GM23338 (cell line): ENCODE data around the gene RNF150.

Experiments
- CREB1 ChIP-seq: fragments of 250-450 bp; sonication (Bioruptor Pico); IDR thresholded peaks from 2 replicates; pipeline ENCODE4 v1.5.0; 2020; ENCODE audit warnings: low read depth, mild to moderate bottlenecking, moderate library complexity
- CTCF ChIP-seq, 2 experiments: fragments of 200-600 bp in 1 of 2; sonication (generic) in 1 of 2; conservative IDR thresholded peaks; 2 replicates each; pipeline versions ENCODE4 v1.5.1 to v1.6.1; 2016 to 2017; ENCODE audit warnings: antibody characterized with exemption in 2 of 2, low read depth in 2 of 2, mild to moderate bottlenecking in 2 of 2, moderate library complexity in 1 of 2
- ETS1 ChIP-seq: IDR thresholded peaks from 2 replicates; pipeline ENCODE4 v1.6.1; 2016; ENCODE audit warnings: antibody characterized with exemption
- EZH2 ChIP-seq: fragments of 200-600 bp; sonication (generic); IDR thresholded peaks from one replicate; pipeline ENCODE4 v1.8.0; 2017; ENCODE audit warnings: antibody characterized with exemption, mild to moderate bottlenecking, low read depth; ENCODE audit not compliant: unreplicated experiment
- EZH2phosphoT487 ChIP-seq: fragments of 200-600 bp; sonication (generic); IDR thresholded peaks from one replicate; pipeline ENCODE4 v1.8.1; 2018; ENCODE audit warnings: antibody characterized with exemption; ENCODE audit not compliant: unreplicated experiment
- JUNB ChIP-seq: IDR thresholded peaks from one replicate; pipeline ENCODE4 v1.6.1; 2016; ENCODE audit warnings: antibody characterized with exemption; ENCODE audit not compliant: unreplicated experiment
- POLR2AphosphoS5 ChIP-seq: IDR thresholded peaks from 2 replicates; pipeline ENCODE4 v1.6.1; 2016; ENCODE audit warnings: antibody characterized with exemption, low read depth
- REST ChIP-seq: IDR thresholded peaks from one replicate; pipeline ENCODE4 v1.6.1; 2018; ENCODE audit warnings: antibody characterized with exemption; ENCODE audit not compliant: unreplicated experiment
- ZNF331 ChIP-seq: fragments of 250-450 bp; sonication (Bioruptor Pico); IDR thresholded peaks from 2 replicates; pipeline ENCODE4 v1.5.0; 2020; ENCODE audit warnings: low read depth, mild to moderate bottlenecking, moderate library complexity

- 0 out of 4 replicates have a peak, but pooled peaks of 1 of the 2 experiments have one; percentile 11 for TF ChIP-seq CTCF (conservative IDR thresholded peaks at IDR 0.05; ENCODE audit: low read depth in 2 of 2)
- no peak for TF ChIP-seq EZH2
- TF ChIP-seq POLR2AphosphoS5 = no peak
- no peak for TF ChIP-seq REST
- no peak for TF ChIP-seq ETS1
- TF ChIP-seq EZH2phosphoT487 = no peak
- TF ChIP-seq ZNF331 = no peak
- no peak for TF ChIP-seq CREB1
- TF ChIP-seq JUNB = no peak
These were observed 229.5 kb downstream of the RNF150 start for GRCh38 chr4:140903522-140904475.
